GM18526 (cell line): ENCODE results near the gene SPOCD1.

Source experiments
- POLR2A ChIP-seq: IDR thresholded peaks from 3 replicates; pipeline ENCODE4 v1.6.1; 2011; ENCODE audit not compliant: insufficient read length; ENCODE audit errors: extremely low read depth

The SPOCD1 gene

GRCh38 chr1:31795801-31796621 is 19.8 kb downstream of the SPOCD1 start:
- no peak for TF ChIP-seq POLR2A

- no peak for TF ChIP-seq POLR2A
Measured at GRCh38 chr1:31795096-31795675, 20.6 kb downstream of the SPOCD1 start.

DNA sequence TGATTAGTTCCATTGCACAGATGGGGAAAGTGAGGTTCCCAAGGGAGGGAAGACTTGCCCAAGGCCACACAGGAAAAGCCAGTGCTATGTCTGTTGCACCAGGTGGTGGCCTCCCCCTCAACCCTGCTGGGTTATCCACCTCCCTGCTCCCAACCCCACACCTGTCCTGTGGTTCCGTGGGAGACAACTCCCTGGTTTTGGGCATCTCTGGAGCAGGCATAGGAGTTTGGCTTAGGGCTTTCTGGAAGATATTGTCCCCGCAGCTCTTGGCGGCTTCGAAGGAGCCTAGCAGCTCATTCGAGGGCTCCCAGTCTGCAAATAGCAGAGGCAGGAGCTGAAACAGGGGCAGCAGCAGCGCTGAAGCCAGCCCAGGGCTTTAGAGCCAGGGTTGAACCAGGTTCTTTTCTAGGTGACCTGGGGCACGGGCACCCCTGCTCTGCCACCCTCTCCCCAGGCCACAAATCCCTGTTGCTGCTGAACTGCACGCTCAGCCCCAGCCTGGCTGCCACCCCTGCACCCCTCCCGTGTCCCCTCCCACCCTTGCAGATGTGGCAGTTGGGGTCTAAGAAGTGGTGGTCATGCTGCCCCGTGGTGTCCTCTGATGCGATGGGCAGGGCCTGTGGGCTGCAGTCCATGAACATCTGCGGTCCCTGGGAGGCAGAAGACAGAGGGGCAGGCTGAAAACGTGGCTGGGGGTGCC is 22.1 kb downstream of the SPOCD1 start:
- TF ChIP-seq POLR2A = no peak

- TF ChIP-seq POLR2A = no peak
Measured at GRCh38 chr1:31793086-31793485, 22.7 kb downstream of the SPOCD1 start.

GRCh38 chr1:31792541-31792940 is 23.3 kb downstream of the SPOCD1 start:
- TF ChIP-seq POLR2A = no peak

DNA sequence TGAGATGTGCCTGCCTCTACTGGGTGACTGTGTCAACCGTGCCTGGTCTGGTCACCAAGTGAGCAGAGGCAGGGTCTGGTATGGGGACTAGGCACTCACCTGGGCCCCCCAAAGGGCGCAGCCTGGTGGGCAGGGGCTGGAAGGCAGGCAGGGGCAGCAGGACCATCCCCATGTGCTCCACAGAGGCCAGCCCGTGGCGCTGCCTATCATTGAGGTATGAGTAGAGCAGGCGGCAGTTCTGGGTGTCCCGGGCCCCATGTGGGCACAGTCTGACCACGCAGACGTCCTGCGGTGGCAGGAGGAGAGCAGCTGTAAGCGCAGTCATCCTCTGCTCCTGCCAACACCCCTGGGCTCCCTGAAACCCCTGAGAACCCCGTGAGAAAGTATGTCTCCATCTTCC is 23.7 kb downstream of the SPOCD1 start:
- TF ChIP-seq POLR2A = no peak

GRCh38 chr1:31791131-31791858 is 24.5 kb downstream of the SPOCD1 start:
- no peak for TF ChIP-seq POLR2A

- TF ChIP-seq POLR2A = no peak
Measured at GRCh38 chr1:31790641-31791091, 25.2 kb downstream of the SPOCD1 start.

DNA sequence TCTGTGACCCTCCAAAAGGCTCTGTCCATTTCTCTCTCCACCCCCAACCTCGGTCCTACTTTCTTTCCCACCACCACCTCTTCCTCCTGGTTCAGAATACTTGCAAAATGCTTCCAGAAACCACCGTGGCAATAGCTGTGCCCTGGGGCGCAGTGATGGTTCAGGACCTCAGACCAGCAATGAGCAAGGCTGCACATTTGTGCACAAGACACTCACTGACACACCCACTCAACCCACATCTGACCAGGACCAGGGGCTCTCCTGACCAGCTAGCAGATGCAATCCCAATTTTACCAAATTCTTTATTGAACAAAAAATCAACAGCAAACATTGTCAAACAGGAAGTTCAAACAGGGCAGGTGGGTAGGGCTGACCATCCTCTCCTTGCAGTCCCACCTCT is 25.7 kb downstream of the SPOCD1 start:
- TF ChIP-seq POLR2A = no peak

DNA sequence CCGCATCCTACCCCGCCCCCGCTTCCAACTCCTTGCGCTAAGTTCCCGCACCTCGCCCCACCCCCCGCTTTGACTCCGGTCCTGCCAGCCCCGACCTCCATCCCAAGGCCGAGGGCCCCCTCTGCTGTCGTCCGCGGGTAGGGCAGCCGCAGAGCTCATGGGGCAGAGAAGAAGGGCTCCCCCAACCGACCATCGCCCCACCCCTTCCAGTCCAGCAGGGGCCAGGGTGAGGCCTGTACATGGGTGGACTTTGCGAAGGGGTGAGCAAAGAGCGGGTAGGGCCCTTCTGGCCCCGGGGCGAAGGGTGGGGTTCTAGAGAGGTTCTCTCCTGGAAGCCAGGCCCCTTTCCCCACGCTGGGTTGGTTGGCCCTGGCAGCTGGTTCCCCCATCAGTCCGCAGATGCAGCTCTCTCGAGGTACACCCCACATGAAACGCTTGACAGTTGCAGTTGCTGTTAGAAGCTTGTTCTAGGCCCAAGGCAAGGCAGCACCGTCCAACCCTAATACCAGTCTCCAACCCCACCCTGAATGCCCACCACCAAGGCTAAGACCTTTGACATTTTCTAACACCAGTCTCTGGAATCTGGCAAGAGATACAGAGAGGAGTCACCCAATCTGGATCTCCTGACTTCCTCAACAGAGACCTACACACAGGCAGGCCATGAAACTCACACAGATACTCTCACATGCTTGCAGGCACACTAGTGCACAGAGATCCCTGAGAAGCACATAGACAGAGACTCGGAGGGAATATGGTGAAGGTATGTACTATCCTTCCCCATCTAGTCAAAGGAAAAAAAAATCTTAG is 26.4 kb downstream of the SPOCD1 start:
- TF ChIP-seq POLR2A = no peak

DNA sequence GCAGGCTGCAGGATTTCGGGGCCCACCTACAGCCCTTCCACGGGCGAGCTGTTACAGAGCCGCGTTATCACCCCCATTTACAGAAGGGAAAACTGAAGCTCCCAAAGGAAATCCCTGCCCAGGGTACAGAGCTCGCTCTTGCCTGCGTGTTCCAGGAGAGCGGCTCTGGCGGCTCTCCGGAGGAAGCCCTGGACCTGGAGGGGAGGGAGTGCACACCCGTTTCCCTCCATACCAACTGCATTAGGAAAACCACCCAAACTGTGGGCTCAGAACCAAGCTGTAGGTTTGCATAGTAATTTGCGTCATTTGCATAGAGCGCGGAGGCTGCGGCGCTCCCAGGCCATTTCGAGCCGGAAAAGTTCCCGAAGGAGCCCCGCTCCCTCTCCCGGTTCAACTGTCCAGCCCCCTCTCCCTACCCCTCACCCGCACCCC is 27.0 kb downstream of the SPOCD1 start:
- no peak for TF ChIP-seq POLR2A

DNA sequence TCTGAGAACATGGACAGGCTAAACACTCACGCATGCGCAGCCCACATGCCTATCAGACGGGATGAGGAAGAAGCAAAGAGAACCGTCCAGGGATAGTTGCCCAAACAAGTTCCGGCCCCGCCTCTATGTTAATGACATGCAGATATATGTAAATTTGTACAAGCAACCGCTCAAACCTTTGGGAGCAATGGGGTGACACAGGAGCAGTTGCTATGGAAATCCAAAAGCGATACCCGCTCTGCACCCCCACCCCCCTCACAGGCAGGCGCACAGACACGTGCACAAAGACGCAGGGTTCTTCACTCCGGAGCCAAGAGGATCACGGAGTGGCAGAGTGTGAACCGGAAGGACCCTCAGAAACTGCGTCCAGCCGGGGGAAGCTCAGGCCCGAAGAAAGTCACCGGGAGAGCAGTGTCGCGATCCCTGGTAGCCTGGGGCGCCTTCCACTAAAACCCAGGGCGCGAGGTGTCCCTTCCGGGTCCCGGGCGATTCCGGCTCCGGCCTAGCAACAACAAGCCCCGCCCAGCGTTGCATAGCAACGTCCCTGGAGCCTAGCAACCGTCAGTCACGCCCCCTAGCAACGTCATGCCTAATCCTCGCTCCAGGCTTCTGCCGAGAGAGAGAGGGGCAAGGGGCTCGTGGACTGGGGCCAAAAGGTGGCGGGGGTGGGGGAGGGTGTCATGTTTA is 27.5 kb downstream of the SPOCD1 start:
- peak; percentile 68 for TF ChIP-seq POLR2A

DNA sequence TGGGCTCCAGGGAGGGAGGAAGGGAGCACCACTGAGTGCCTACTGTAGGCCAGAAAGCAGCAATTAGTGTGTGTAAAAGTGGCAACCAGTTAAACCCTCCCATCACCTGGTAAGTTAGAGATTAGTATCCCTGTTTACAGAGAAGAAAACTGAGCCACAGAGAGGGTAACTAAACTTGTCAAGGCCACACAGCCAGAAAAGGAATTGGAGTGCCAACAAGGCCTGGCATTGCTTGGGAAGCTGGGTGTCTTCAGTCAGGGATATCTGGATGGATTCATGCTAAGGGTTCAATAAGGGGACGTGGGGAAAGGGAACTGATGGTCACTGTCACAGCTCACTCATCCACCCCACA is 28.1 kb downstream of the SPOCD1 start:
- no peak for TF ChIP-seq POLR2A

- no peak for TF ChIP-seq POLR2A
Measured at GRCh38 chr1:31787261-31787660, 28.6 kb downstream of the SPOCD1 start.
